Keratinocyte (primary cell): Measurements from ENCODE around the gene ATP9B.

ENCODE experiments used
- EZH2 ChIP-seq: IDR thresholded peaks from one replicate; pipeline ENCODE4 v1.6.1; 2012; ENCODE audit warnings: inconsistent platforms, mild to moderate bottlenecking, low read length, moderate library complexity
- TF ChIP-seq, protein P1 (sequence below), 3 experiments: IDR thresholded peaks in 1 of 3; conservative IDR thresholded peaks in 1 of 3; optimal IDR thresholded peaks in 1 of 3; 2 replicates in 2 of 3; 3 replicates in 1 of 3; pipeline versions ENCODE3 to v1.5.1; 2011; ENCODE audit warnings: low read length in 3 of 3, mild to moderate bottlenecking in 3 of 3, moderate library complexity in 2 of 3, control low read depth in 1 of 3, inconsistent platforms in 1 of 3; ENCODE audit not compliant: insufficient read depth in 2 of 3; ENCODE audit errors: extremely low read depth in 1 of 3

DNA sequence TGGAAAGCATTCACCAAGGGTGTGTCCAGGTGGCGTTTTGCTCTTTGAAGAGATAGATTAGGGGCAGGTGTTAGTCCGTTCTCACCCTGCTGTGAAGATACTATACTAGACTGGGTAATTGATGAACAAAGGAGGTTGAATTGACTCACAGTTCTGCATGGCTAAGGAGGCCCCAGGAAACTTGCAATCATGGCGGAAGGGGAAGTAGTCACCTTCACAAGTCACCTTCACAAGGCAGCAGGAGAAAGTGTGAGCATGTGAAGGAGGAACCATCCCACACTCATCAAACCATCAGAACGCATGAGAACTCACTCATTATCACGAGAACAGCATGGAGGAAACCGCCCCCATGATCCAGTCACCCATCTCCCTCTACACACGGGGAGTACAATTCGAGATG is 190.8 kb downstream of the ATP9B start:
- TF ChIP-seq, protein P1, sequence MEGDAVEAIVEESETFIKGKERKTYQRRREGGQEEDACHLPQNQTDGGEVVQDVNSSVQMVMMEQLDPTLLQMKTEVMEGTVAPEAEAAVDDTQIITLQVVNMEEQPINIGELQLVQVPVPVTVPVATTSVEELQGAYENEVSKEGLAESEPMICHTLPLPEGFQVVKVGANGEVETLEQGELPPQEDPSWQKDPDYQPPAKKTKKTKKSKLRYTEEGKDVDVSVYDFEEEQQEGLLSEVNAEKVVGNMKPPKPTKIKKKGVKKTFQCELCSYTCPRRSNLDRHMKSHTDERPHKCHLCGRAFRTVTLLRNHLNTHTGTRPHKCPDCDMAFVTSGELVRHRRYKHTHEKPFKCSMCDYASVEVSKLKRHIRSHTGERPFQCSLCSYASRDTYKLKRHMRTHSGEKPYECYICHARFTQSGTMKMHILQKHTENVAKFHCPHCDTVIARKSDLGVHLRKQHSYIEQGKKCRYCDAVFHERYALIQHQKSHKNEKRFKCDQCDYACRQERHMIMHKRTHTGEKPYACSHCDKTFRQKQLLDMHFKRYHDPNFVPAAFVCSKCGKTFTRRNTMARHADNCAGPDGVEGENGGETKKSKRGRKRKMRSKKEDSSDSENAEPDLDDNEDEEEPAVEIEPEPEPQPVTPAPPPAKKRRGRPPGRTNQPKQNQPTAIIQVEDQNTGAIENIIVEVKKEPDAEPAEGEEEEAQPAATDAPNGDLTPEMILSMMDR (optimal IDR thresholded peaks at IDR 0.05 in 1 of 3, IDR thresholded peaks at IDR 0.05 in 1 of 3, conservative IDR thresholded peaks at IDR 0.05 in 1 of 3; ENCODE audit: extremely low read depth in 1 of 3, insufficient read depth in 2 of 3, low read length in 3 of 3): no peak
- TF ChIP-seq EZH2: no peak
